HS-27A (cell line): ENCODE measurements around the gene RLN3.
"Not testable (repeated sequence)": the region's sequence is repeated elsewhere in the genome, so short reads cannot be mapped to it uniquely, and the experiment has no call there.

Experiments used
- DNase-seq: peaks from one replicate; pipeline ENCODE4 v3.0.0-alpha.2; 2012; ENCODE audit warnings: low read depth, missing footprints

Gene RLN3

GRCh38 chr19:14021474-14021873, 6.5 kb upstream of the RLN3 start:
- DNase-seq, result no peak

DNA sequence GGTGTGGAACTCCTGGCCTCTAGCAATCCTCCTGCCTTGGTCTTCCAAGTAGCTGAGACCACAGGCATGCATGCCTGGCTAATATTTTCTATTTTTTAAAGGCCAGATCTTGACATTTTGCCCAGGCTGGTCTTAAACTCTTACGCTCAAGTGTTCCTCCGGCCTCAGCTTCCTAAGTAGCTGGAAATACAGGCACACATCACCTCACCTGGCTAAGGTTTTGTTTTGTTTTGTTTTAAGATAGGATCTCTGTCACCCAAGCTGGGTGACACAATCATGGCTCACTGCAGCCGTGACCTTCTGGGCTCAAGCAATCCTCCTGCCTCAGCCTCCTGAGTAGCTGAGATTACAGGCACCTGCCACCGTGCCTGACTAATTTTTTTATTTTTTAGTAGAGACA, 5.5 kb upstream of the RLN3 start:
- DNase-seq, result no peak

DNA sequence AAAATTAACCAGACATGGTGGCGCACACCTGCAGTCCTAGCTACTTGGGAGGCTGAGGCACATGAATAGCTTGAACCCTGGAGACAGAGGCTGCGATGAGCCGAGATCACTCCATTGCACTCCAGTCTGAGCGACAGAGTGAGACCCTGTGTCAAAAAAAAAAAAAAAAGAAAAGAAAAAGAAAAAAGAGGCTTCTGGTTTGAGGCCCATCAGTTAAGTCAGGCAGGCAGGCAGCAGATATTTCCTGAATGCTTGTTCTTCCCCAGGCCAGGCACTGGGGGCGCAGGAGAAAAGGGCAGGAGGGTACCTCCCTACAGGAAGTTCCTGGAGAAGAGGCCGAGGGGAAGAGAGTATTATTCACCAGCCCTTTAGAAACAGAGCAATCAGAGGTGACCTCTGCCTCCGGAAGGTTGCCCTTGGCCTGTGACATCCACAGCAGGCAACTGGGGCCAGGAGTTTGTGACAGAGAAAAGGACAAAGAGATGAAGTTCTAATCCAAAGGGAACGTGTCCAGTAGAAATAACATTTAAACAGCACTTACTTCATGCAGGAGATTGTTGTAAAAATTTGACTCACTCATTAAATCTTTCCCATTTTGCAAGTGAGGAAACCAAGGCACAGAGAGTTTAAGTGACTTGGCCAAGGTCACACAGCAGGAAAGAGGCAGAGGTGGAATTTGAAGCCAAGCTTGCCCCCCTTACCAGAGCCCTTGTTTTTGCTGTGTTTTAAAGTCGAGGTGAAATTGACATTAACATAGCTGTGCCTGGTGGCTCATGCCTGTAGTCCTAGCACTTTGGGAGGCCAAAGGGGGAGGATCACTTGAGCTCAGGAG, 4.3 kb upstream of the RLN3 start:
- no peak for DNase-seq

DNA sequence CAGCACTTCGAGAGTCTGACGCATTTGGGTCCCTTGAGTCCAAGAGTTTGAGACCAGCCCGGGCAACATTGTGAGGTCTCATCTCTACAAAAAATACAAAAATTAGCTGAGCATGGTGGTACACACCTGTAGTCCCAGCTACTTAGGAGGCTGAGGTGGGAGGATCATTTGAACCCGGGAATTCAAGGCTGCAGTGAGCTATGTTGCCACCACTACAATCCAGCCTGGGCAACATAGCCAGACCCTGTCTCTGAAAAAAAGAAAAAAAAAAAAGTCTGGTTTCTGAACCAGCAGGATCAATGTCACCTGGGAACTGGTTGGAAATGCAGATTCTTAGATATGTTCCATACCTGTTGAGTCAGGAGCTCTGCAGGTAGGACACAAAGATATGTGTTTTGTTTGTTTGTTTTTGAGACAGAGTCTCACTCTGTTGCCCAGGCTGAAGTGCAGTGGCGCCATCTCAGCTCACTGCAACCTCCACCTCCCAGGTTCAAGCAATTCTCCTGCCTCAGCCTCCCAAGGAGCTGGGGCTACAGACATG, 1.2 kb upstream of the RLN3 start:
- DNase-seq, result not testable (repeated sequence)

- DNase-seq, result no peak
Observed at GRCh38 chr19:14028901-14029300, 953 bp downstream of the RLN3 start.

DNA sequence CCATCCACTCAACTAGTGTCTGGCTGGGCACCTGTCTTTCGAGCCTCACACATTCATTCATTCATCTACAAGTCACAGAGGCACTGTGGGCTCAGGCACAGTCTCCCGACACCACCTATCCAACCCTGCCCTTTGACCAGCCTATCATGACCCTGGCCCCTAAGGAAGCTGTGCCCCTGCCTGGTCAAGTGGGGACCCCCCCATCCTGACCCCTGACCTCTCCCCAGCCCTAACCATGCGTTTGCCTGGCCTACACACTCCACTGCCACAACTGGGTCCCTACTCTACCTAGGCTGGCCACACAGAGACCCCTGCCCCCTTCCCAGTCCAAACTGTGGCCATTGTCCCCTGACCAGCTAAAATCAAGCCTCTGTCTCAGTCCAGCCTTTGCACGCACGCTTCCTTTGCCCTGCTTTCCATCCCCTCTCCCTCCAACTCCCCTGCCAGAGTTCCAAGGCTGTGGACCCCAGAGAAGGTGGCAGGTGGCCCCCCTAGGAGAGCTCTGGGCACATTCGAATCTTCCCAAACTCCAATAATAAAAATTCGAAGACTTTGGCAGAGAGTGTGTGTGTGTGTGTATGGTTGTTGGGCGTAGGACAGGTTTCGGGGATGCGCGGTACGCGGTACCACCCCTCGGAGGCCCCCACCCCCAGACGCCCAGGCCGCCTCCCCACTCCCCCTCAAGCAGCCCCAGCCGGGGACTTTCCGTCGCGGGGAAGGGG, 3.2 kb downstream of the RLN3 start:
- DNase-seq, result no peak

- DNase-seq, result no peak
Observed at GRCh38 chr19:14031719-14032480, 4.0 kb downstream of the RLN3 start, which contains the start of gene IL27RA. Gene IL27RA (plus strand): TSS chr19:14031762. CDS start chr19:14031873, 111 bp downstream.

GRCh38 chr19:14033946-14034345, 6.0 kb downstream of the RLN3 start:
- DNase-seq, result no peak

DNA sequence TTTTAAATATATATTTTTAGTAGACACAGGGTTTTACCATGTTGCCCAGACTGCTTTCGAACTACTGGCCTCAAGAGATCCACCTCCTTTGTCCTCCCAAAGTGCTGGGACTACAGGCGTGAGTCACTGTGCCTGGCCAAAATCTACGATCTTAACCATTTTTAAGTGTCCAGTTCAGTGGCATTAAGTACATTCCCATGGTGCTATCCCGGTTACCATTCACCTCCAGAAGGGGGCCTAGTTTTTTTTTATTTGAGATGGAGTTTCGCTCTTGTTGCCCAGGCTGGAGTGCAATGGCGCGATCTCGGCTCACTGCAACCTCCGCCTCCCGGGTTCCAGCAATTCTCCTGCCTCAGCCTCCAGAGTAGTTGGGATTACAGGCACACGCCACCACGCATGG, 7.2 kb downstream of the RLN3 start:
- DNase-seq, result not testable (repeated sequence)

DNA sequence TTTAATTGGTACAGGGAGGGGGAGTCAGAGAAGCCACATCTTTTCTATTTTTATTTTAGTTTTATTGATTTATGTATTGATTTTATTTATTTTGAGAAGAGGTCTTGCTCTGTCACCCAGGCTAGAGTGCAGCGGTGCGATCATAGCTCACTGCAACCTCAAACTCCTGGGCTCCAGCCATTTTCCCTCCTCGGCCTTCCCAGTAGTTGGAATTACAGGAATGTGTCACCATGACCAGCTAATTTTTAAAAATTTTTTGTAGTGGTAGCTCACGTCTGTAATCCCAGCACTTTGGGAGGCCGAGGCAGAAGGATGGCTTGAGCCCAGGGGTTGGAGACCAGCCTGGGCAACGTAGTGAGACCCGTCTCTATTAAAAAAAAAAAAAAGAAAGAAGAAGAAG, 7.8 kb downstream of the RLN3 start:
- no peak for DNase-seq

DNA sequence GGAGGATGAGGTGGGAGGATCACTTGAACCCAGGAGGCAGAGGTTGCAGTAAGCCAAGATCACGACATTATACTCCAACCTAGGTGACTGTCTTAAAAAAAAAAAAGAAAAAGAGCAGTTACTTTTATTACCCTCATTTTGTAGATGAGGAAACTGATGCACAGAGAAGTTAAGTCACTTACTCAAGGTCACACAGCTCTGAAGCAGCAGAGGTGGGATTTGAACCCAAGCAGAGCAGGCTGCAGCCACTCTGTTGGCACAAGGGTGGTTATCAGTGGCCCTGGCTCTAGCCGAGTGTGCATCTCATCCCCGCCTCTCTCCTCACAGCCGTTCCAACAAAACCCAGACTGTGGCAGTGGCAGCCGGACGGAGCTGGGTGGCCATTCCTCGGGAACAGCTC, 11.2 kb downstream of the RLN3 start:
- no peak for DNase-seq

- DNase-seq, result not testable (repeated sequence)
Observed at GRCh38 chr19:14042659-14043608, 15.0 kb downstream of the RLN3 start.

DNA sequence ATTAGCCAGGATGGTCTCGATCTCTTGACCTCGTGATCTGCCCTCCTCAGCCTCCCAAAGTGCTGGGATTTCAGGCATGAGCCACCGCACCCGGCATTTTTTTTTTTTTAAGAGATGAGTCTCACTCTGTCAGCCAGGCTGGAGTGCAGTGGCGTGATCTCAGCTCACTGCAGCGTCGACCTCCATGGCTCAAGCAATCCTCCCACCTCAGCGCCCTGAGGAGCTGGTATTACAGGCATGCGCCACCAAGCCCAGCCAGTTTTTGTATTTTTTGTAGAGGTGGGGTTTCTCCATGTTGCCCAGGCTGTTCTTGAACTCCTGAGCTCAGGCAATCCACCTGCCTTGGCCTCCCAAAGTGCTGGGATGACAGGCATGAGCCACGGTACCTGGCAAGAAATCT, 19.9 kb downstream of the RLN3 start:
- DNase-seq, result not testable (repeated sequence)

GRCh38 chr19:14048443-14049153, 20.6 kb downstream of the RLN3 start:
- no peak for DNase-seq

GRCh38 chr19:14050512-14050911, 22.6 kb downstream of the RLN3 start:
- no peak for DNase-seq

DNA sequence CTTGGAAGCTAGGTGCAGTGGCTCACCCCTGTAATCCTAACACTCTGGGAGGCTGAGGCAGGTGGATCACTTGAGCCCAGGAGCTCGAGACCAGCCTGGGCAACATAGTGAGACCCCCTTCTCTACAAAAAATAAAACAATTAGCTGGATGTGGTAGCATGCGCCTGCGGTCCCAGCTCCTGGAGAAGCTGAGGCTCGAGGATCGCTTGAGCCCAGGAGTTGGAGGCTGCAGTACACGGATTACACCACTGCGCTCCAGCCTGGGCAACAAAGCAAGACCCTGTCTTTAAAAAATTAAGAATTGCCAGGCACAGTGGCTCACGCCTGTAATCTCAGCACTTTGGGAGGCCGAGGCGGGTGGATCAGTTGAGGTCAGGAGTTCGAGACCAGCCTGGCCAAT, 23.0 kb downstream of the RLN3 start:
- DNase-seq, result not testable (repeated sequence)

DNA sequence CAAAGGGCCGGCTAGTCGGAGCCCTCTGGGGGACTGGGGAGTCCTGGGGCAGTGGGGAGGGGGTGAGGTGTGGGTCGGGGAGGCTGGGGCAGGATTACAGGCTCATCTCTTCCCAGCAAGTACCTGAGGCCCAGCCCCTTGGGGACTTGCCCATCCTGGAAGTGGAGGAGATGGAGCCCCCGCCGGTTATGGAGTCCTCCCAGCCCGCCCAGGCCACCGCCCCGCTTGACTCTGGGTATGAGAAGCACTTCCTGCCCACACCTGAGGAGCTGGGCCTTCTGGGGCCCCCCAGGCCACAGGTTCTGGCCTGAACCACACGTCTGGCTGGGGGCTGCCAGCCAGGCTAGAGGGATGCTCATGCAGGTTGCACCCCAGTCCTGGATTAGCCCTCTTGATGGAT, 24.0 kb downstream of the RLN3 start:
- DNase-seq, result no peak

DNA sequence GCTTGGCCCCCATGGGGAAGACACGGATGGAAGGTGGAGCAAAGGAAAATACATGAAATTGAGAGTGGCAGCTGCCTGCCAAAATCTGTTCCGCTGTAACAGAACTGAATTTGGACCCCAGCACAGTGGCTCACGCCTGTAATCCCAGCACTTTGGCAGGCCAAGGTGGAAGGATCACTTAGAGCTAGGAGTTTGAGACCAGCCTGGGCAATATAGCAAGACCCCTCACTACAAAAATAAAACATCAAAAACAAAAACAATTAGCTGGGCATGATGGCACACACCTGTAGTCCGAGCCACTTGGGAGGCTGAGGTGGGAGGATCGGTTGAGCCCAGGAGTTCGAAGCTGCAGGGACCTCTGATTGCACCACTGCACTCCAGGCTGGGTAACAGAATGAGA, 24.5 kb downstream of the RLN3 start:
- no peak for DNase-seq

- no peak for DNase-seq
Observed at GRCh38 chr19:14053032-14053431, 25.1 kb downstream of the RLN3 start.

DNA sequence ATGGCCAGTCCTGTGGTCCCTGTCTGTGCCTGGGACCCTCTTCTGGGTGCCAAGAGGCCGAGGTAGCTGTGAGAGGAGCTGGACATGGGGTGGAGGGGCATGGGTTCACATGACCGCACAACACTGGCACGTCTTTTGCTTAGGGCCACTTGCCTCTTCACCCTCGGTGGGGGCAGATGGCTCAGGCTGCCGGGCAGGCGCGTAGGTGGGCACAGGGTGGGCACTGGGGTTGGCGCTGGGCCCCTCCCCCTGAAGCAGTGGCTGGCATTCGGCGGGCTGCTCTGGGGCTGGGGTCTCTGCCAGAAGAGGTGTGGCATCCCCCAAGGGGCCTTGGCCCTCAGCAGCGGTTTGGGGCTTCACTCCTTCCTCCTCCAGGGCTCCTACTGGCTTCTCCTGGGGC, 25.6 kb downstream of the RLN3 start:
- no peak for DNase-seq

GRCh38 chr19:14054099-14054498, 26.2 kb downstream of the RLN3 start:
- DNase-seq, result no peak
